ENCODE results near the gene KLHL6.

DNA sequence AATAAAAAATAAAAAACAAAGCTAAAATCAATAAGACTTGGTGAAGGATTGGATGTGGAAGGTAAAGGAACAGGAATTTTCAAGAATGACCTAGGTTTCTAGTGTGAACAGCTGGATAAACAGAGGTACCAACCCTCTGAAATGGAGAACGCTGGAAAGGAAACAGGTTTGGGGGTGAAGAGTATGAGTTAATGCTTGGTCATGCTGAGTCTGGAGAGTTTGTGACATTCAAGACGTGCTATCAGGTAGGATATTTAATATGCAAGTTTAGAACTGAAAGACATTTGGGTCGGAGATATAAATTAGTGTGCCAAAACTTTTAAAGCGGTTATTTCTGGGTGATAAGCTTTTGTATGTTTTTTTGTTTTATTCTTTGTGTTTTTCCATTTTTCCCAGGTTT, 11.4 kb upstream of the KLHL6 start:
- no peak for TF ChIP-seq SMC3 (IDR thresholded peaks at IDR 0.05; ENCODE audit: borderline replicate concordance, low read length)
- no peak for TF ChIP-seq SP1 (IDR thresholded peaks at IDR 0.05; ENCODE audit: low read depth, low read length)
- no peak for TF ChIP-seq CEBPB (IDR thresholded peaks at IDR 0.05; ENCODE audit: borderline replicate concordance in 1 of 2, low read depth in 2 of 2, low read length in 2 of 2)
- no peak for TF ChIP-seq RFX5 (IDR thresholded peaks at IDR 0.05; ENCODE audit: low read depth, low read length)
- TF ChIP-seq SMAD1 (IDR thresholded peaks at IDR 0.05; ENCODE audit: low read depth, partially characterized antibody): no peak
- TF ChIP-seq, protein P1, sequence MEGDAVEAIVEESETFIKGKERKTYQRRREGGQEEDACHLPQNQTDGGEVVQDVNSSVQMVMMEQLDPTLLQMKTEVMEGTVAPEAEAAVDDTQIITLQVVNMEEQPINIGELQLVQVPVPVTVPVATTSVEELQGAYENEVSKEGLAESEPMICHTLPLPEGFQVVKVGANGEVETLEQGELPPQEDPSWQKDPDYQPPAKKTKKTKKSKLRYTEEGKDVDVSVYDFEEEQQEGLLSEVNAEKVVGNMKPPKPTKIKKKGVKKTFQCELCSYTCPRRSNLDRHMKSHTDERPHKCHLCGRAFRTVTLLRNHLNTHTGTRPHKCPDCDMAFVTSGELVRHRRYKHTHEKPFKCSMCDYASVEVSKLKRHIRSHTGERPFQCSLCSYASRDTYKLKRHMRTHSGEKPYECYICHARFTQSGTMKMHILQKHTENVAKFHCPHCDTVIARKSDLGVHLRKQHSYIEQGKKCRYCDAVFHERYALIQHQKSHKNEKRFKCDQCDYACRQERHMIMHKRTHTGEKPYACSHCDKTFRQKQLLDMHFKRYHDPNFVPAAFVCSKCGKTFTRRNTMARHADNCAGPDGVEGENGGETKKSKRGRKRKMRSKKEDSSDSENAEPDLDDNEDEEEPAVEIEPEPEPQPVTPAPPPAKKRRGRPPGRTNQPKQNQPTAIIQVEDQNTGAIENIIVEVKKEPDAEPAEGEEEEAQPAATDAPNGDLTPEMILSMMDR (IDR thresholded peaks at IDR 0.05 in 2 of 3, conservative IDR thresholded peaks at IDR 0.05 in 1 of 3; ENCODE audit: control insufficient read depth in 2 of 3, extremely low read depth in 1 of 3, insufficient read depth in 1 of 3, low read depth in 3 of 3, low read length in 3 of 3): no peak
- TF ChIP-seq, protein P2, sequence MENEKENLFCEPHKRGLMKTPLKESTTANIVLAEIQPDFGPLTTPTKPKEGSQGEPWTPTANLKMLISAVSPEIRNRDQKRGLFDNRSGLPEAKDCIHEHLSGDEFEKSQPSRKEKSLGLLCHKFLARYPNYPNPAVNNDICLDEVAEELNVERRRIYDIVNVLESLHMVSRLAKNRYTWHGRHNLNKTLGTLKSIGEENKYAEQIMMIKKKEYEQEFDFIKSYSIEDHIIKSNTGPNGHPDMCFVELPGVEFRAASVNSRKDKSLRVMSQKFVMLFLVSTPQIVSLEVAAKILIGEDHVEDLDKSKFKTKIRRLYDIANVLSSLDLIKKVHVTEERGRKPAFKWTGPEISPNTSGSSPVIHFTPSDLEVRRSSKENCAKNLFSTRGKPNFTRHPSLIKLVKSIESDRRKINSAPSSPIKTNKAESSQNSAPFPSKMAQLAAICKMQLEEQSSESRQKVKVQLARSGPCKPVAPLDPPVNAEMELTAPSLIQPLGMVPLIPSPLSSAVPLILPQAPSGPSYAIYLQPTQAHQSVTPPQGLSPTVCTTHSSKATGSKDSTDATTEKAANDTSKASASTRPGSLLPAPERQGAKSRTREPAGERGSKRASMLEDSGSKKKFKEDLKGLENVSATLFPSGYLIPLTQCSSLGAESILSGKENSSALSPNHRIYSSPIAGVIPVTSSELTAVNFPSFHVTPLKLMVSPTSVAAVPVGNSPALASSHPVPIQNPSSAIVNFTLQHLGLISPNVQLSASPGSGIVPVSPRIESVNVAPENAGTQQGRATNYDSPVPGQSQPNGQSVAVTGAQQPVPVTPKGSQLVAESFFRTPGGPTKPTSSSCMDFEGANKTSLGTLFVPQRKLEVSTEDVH (IDR thresholded peaks at IDR 0.05; ENCODE audit: low read depth, partially characterized antibody): no peak
- TF ChIP-seq REST (IDR thresholded peaks at IDR 0.05; ENCODE audit: low read depth, low read length): no peak
- TF ChIP-seq PRDM15 (CRISPR knock-in tag; IDR thresholded peaks at IDR 0.05): no peak
- no peak for TF ChIP-seq ESRRA (IDR thresholded peaks at IDR 0.05; ENCODE audit: low read length)
- TF ChIP-seq JUND (IDR thresholded peaks at IDR 0.05; ENCODE audit: low read depth, low read length): no peak
- no peak for TF ChIP-seq BCLAF1 (IDR thresholded peaks at IDR 0.05)
- TF ChIP-seq FOXK2 (IDR thresholded peaks at IDR 0.05): no peak
